Muscle of arm (tissue), 12 donors: ENCODE results near the gene TAF11L13. TPM values are rescaled to one million over a fixed set of nuclear protein-coding genes. Genes with fewer than 3 reads are reported as not detected.

Source experiments
- DNase-seq: peaks from one replicate; pipeline ENCODE4 v3.0.0-alpha.2; 2013
- polyA plus RNA-seq, 12 donors: library from polyadenylated mRNA; unstranded; fragments of 120-200 nt; gene quantifications; one replicate each; pipeline ENCODE4 v1.2.1, GENCODE V29; 2013; ENCODE audit not compliant: insufficient read length in 12 of 12

TAF11L13 gene
- polyA plus RNA-seq, 12 donors, result not detected

DNA sequence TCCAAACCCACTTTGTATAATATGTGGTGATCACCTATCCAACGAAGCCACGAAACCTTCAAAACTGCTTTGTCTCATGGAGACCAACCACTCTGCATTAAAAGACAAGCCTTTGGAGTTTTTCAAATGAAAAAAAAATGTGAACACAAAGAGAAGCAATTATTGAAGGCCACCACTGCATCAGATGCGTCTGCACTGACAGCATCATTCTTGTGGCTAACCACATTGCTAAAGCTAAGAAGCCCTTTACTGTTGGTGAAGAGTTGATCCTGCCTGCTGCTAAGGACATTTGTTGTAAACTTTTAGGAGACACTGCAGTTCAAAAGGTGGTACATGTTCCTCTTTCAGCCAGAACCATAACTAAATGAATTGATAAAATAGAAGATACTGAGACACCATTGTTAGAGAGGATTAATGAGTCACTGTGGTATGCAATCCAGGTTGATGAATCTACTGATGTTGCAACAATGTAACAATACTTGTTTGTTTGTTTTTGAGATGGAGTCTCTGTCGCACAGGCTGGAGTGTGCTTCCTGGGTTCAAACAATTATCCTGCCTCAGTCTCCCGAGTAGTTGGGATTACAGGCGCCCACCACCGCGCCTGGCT is 47.8 kb downstream of the TAF11L13 start:
- DNase-seq, result no peak

DNA sequence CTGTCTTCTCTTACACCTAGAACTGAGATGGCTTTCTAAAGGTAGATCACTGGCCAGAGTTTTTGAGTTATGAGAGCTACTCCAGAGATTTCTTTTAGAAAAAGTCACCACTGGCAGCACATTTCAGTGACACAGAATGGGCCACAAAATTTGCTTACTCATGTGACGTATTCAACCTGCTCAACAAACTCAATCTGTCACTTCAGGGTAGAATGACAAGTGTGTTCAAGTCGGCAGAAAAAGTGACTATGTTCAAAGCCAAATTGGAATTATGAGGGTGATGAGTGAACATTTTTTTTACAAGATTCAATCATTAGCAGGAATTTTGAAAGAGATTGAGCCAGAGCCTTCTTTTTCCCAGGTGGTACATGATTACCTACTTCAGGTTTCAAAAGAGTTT is 48.8 kb downstream of the TAF11L13 start:
- no peak for DNase-seq

Other genes with a start within 250 kb of the TAF11L13 start
- gene TAF11L2, start 133.9 kb upstream of the TAF11L13 start, polyA plus RNA-seq, result not detected
- not detected for gene TAF11L3, start 113.7 kb upstream of the TAF11L13 start, polyA plus RNA-seq
- not detected for gene TAF11L4, start 110.3 kb upstream of the TAF11L13 start, polyA plus RNA-seq
- gene TAF11L5, start 106.9 kb upstream of the TAF11L13 start, polyA plus RNA-seq, result not detected
- gene TAF11L6, start 103.4 kb upstream of the TAF11L13 start, polyA plus RNA-seq, result not detected
- not detected for gene TAF11L7, start 46.3 kb upstream of the TAF11L13 start, polyA plus RNA-seq
- not detected for gene TAF11L8, start 41.1 kb upstream of the TAF11L13 start, polyA plus RNA-seq
- not detected for gene TAF11L9, start 37.7 kb upstream of the TAF11L13 start, polyA plus RNA-seq
- not detected for gene TAF11L10, start 34.3 kb upstream of the TAF11L13 start, polyA plus RNA-seq
- gene TAF11L11, start 27.9 kb upstream of the TAF11L13 start, polyA plus RNA-seq, result not detected
- gene TAF11L12, start 21.7 kb upstream of the TAF11L13 start, polyA plus RNA-seq, result not detected
- gene TAF11L14, start 2.4 kb downstream of the TAF11L13 start, polyA plus RNA-seq, result not detected